ENCODE measurements around the gene C7orf57.

DNA sequence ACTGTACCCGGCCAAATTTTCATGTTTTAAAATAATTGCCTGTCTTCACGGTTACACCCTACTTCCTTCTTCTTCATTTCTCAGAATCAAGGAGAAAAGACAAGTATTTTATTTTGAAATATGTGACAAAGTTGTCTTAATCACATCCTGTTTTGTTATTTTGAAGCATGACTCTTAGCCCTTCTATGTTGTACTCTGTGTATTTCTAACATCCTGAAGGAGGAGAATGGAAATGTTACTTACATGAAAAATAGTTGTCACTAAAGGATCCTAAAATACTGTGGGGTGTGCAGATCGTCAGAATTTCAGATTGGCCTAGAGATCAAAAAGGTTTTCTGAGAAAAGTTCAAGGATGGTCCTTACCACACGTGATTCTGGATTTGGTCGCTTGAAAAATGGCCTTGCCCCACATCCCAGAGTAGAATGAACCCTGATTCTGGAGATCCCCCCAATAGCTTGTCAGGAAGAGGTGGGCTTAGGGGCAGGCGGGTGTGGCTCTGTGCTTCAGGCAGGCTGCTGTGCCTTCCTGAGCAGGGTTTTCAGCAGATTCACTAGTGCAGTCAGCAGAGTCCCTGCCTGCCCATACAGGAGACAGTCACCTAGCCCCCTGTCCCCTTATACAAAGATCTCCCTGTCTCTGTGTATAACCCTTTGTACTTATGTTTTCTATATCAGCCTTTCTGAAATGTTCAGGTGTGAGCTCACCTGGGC is 62.3 kb downstream of the C7orf57 start:
- TF ChIP-seq, protein P1, sequence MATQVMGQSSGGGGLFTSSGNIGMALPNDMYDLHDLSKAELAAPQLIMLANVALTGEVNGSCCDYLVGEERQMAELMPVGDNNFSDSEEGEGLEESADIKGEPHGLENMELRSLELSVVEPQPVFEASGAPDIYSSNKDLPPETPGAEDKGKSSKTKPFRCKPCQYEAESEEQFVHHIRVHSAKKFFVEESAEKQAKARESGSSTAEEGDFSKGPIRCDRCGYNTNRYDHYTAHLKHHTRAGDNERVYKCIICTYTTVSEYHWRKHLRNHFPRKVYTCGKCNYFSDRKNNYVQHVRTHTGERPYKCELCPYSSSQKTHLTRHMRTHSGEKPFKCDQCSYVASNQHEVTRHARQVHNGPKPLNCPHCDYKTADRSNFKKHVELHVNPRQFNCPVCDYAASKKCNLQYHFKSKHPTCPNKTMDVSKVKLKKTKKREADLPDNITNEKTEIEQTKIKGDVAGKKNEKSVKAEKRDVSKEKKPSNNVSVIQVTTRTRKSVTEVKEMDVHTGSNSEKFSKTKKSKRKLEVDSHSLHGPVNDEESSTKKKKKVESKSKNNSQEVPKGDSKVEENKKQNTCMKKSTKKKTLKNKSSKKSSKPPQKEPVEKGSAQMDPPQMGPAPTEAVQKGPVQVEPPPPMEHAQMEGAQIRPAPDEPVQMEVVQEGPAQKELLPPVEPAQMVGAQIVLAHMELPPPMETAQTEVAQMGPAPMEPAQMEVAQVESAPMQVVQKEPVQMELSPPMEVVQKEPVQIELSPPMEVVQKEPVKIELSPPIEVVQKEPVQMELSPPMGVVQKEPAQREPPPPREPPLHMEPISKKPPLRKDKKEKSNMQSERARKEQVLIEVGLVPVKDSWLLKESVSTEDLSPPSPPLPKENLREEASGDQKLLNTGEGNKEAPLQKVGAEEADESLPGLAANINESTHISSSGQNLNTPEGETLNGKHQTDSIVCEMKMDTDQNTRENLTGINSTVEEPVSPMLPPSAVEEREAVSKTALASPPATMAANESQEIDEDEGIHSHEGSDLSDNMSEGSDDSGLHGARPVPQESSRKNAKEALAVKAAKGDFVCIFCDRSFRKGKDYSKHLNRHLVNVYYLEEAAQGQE (IDR thresholded peaks at IDR 0.05; ENCODE audit: unreplicated experiment): no peak
- TF ChIP-seq, protein P2, sequence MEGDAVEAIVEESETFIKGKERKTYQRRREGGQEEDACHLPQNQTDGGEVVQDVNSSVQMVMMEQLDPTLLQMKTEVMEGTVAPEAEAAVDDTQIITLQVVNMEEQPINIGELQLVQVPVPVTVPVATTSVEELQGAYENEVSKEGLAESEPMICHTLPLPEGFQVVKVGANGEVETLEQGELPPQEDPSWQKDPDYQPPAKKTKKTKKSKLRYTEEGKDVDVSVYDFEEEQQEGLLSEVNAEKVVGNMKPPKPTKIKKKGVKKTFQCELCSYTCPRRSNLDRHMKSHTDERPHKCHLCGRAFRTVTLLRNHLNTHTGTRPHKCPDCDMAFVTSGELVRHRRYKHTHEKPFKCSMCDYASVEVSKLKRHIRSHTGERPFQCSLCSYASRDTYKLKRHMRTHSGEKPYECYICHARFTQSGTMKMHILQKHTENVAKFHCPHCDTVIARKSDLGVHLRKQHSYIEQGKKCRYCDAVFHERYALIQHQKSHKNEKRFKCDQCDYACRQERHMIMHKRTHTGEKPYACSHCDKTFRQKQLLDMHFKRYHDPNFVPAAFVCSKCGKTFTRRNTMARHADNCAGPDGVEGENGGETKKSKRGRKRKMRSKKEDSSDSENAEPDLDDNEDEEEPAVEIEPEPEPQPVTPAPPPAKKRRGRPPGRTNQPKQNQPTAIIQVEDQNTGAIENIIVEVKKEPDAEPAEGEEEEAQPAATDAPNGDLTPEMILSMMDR (conservative IDR thresholded peaks at IDR 0.05; ENCODE audit: low read depth in 2 of 2): no peak
